Measurements from ENCODE around the gene SPIC.

SPIC gene

GRCh38 chr12:101493556-101493955, 18.4 kb downstream of the SPIC start:
- no peak overlapping the region for H3K27ac ChIP-seq
- no peak overlapping the region for H3K4me3 ChIP-seq (ENCODE audit: low read depth, low read length)
- no peaks in the 10 kb centered on the region for H3K9me3 ChIP-seq (ENCODE audit: severe bottlenecking)
- DNase-seq = no peak
- TF ChIP-seq, protein P1, sequence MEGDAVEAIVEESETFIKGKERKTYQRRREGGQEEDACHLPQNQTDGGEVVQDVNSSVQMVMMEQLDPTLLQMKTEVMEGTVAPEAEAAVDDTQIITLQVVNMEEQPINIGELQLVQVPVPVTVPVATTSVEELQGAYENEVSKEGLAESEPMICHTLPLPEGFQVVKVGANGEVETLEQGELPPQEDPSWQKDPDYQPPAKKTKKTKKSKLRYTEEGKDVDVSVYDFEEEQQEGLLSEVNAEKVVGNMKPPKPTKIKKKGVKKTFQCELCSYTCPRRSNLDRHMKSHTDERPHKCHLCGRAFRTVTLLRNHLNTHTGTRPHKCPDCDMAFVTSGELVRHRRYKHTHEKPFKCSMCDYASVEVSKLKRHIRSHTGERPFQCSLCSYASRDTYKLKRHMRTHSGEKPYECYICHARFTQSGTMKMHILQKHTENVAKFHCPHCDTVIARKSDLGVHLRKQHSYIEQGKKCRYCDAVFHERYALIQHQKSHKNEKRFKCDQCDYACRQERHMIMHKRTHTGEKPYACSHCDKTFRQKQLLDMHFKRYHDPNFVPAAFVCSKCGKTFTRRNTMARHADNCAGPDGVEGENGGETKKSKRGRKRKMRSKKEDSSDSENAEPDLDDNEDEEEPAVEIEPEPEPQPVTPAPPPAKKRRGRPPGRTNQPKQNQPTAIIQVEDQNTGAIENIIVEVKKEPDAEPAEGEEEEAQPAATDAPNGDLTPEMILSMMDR (IDR thresholded peaks at IDR 0.05; ENCODE audit: low read depth, low read length) = no peak
- no peaks in the 10 kb centered on the region for H3K36me3 ChIP-seq
- no peaks in the 10 kb centered on the region for H3K27me3 ChIP-seq (ENCODE audit: insufficient read depth, low read depth, severe bottlenecking)

DNA sequence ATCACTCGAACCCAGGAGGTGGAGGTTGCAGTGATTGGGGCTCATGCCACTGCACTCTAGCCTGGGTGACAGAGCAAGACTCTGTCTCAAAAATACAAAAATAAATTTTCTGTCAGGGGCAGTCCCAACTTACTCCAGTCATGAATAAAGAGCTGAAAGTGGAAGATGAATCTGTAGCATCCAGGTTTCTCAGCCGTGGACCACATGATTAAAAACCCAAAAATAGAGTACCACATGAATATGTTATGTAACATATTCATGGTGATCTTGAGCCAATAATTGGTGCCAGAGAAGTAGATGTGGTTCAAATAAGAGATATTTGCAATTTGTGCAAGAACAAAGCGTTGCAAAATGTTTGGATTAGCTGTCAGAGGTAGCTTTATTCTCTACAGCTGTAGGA, 23.1 kb downstream of the SPIC start:
- Histone ChIP-seq H3K36me3 (no peaks in the 10 kb centered on the region), H3K27ac (no peak overlapping the region), H3K4me3 (ENCODE audit: low read depth, low read length) (no peak overlapping the region), H3K27me3 (ENCODE audit: insufficient read depth, low read depth, severe bottlenecking) (no peaks in the 10 kb centered on the region), H3K9me3 (ENCODE audit: severe bottlenecking) (no peaks in the 10 kb centered on the region)
- no peak for DNase-seq
- TF ChIP-seq, protein P1 (IDR thresholded peaks at IDR 0.05; ENCODE audit: low read depth, low read length) = no peak

- no peaks in the 10 kb centered on the region for H3K27me3 ChIP-seq (ENCODE audit: insufficient read depth, low read depth, severe bottlenecking)
- no peak overlapping the region for H3K27ac ChIP-seq
- TF ChIP-seq, protein P1 (IDR thresholded peaks at IDR 0.05; ENCODE audit: low read depth, low read length) = no peak
- no peaks in the 10 kb centered on the region for H3K9me3 ChIP-seq (ENCODE audit: severe bottlenecking)
- no peak overlapping the region for H3K4me3 ChIP-seq (ENCODE audit: low read depth, low read length)
- no peaks in the 10 kb centered on the region for H3K36me3 ChIP-seq
- no peak for DNase-seq
These were observed 26.4 kb downstream of the SPIC start for GRCh38 chr12:101501410-101501995.

DNA sequence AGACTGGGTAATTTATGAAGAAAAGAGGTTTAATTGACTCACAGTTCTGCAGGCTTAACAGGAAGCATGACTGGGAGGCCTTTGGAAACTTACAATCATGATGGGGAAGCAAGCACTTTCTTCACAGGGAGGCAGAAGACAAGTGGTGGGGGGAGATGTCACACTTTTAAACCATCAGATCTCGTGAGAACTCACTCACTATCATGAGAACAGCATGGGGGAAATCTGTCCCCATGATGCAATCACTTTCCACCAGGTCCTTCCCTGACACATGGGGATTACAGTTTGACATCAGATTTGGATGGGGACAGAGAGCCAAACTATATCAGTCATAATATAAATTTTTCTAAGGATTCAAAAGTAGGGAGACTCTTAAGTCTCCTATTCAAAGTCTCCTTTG, 46.0 kb downstream of the SPIC start:
- no peak for DNase-seq
- Histone ChIP-seq H3K27me3 (ENCODE audit: insufficient read depth, low read depth, severe bottlenecking) (no peaks in the 10 kb centered on the region), H3K9me3 (ENCODE audit: severe bottlenecking) (no peaks in the 10 kb centered on the region), H3K36me3 (no peaks in the 10 kb centered on the region), H3K27ac (no peak overlapping the region), H3K4me3 (ENCODE audit: low read depth, low read length) (no peak overlapping the region)
- TF ChIP-seq, protein P1 (IDR thresholded peaks at IDR 0.05; ENCODE audit: low read depth, low read length) = no peak

- H3K27me3 ChIP-seq (ENCODE audit: insufficient read depth, low read depth, severe bottlenecking) = no peaks in the 10 kb centered on the region
- DNase-seq = no peak
- H3K4me3 ChIP-seq (ENCODE audit: low read depth, low read length) = no peak overlapping the region
- H3K36me3 ChIP-seq = no peaks in the 10 kb centered on the region
- TF ChIP-seq, protein P1 (IDR thresholded peaks at IDR 0.05; ENCODE audit: low read depth, low read length) = no peak
- no peaks in the 10 kb centered on the region for H3K9me3 ChIP-seq (ENCODE audit: severe bottlenecking)
- H3K27ac ChIP-seq = no peak overlapping the region
These were observed 52.5 kb downstream of the SPIC start for GRCh38 chr12:101527682-101528081.

DNA sequence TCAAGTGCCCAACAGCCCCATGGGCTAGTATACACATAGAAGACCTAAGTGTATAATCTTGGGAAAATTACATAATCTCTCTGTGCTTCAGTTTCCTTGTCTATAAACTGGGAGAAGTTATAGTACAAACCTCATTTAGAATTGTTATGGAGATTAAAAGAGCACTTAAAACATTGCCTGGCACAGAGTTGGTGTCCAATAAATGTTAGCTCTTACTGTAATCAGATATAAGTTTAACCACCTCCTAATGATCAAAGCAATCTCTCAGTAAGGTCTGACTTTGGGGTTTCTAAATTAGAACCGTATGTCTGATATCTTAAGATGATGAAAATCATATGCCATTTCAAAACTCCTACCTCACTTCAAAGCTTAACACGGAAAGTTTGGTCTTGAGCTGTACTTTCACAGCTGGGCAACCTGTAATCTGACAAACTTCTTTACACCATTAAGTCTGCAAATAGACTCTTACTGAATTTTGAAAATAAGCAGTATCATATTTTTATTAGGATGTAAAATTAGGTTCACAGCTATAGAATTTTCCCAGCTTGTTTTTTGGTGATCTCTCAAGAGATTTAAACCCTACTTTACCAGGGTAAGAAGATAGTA, 61.0 kb downstream of the SPIC start:
- Histone ChIP-seq H3K9me3 (ENCODE audit: severe bottlenecking) (no peaks in the 10 kb centered on the region), H3K36me3 (no peaks in the 10 kb centered on the region), H3K27ac (no peak overlapping the region), H3K4me3 (ENCODE audit: low read depth, low read length) (no peak overlapping the region), H3K27me3 (ENCODE audit: insufficient read depth, low read depth, severe bottlenecking) (no peaks in the 10 kb centered on the region)
- no peak for DNase-seq
- TF ChIP-seq, protein P1 (IDR thresholded peaks at IDR 0.05; ENCODE audit: low read depth, low read length) = no peak
